CD4-positive, alpha-beta T cell treated with Interleukin-4 for 1 hour (primary cell): ENCODE results near the gene LYZL4.

Experiments
- DNase-seq, 2 donors: peaks; one replicate each; pipeline ENCODE4 v3.0.0-alpha.2; 2020 to 2022

LYZL4 gene

DNA sequence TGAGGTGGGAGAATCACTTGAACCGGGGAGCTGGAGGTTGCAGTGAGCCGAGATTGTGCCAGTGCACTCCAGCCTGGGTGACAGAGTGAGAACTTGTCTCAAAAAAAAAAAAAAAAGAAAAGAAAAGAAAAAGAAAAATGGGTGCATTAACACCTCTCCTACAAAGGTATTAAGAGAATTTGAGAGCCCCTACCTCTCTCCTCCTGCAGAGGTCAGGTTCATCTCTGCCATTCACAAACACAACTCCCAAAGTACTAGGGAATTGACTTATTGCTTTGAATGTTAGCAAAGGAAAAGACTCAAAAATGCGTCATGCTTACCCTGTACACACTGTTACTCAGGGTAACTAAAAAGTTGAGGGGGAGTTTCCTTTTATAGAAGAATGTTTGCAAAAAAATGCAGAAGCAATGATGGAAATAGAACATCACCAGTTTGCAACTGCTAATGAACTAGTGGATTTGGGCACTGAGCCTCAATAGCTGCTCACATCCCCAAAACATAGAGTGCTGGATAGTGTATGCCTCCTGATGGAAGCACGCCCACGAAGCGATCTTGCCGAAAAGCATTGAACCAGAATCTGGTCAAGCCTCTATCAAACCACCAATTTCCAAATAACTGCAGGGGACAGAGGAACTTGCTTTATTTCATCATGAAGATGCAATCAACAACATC is 15.5 kb upstream of the LYZL4 start:
- DNase-seq, result no peak

DNA sequence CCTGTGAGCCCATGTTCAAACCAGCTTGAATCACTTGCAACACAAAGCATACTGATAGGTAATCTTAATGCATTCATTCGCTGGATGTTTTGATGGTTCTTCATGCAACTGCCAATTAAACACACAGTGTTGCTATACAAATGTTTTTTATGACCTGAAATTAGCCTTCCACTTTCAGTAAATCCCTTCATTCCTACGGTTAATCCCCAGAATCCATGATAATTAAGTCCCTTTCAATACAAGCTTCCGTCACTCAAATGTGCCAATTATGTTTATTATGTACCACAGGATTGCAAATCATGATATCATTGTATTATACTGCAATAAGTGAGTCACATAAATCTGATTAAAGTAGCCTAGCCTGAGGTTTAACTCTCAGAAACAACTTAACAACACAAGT is 14.5 kb upstream of the LYZL4 start:
- DNase-seq, result no peak

DNA sequence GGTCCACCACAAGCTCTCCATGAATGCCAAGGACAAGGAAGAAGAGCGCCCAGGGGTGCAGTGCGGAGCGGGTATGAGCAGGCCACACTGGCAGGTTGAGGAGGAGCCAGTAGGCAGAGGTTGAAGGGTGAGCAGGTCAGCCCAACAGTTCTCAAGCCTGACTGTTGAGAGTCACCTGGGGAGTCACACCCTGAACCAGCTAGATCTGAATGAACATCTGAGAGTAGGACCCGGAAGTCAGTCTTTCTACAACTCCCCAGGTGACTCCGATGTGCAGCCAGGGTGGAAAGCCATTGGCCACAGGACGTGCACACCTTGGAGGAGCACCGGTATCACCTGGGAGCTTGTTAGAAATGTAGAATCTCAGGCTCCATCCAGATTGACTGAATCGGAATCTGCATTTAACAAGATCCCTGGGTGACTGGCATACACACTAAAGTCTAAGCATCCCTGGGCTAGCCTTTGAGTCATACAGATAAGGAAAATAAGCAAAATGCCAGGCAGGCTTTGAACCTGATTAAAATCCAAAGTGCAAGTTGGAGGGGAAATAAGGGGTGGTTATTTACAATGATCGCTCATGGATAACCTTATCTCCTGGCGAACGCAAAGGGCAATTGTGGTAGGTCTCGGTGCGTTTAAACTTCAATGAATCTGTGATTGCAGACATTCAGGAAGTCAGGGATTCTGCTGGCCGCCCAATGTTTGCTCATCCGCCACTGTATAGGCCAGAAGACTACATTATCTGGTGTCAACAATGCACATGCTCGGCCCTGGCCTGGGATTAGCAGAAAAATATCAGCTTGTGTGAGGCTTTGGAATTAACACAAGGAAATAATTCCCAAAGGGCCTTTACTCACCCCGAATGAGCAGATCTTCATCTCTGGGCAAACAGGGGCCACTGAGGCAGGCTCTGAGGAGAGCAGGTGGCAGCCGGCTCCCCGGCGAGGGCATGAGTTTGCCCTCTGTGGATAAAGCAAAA is 11.7 kb upstream of the LYZL4 start:
- DNase-seq, result no peak

DNA sequence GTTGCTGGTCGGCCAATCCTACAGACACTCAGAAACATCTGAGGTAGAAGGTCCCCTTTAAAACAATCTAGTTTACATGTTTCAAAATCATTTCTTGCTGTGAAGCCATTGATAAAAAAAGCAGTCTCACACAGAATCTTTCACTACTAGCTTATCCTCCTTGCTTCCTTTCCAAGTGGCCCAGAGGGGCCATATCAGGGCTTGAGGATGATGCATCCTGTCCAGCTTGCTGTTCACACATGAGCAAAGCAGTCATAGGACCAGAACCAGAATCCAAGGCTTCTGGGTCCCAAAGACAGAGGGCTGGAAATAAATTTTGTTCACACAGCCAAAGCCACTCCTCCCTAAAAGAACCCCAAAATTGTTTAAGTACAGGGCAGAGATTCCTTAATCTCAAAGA is 9.2 kb upstream of the LYZL4 start:
- DNase-seq, result no peak

DNA sequence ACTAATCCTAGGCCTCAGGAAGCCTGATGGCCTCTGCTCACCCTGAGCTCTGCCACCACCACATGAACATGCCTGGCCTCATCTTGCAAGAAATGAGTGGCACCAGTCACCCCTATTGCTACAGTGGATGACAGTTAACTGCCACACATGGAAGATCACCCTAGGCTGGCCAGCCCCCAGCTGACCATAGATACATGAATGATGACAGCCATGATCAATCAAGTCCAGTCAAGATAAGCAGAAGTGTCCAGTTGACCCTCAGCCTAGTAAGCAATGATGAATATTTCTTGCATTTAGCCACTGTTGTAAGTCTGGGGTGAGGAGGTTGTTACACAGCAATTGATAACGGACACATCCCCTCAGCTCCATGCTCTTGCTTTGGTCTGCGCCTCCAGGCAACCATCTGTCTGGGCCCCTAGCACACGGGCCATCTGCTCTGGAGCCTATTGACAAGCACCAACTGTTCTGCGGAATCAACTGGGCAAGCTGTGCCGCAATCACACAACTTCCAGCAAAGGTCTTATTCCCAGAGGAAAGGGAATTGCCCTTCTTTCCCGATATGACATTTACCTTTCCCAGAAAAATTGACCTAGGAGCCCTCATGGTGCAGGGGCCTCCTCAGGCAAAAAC is 2.2 kb upstream of the LYZL4 start:
- DNase-seq, result no peak

DNA sequence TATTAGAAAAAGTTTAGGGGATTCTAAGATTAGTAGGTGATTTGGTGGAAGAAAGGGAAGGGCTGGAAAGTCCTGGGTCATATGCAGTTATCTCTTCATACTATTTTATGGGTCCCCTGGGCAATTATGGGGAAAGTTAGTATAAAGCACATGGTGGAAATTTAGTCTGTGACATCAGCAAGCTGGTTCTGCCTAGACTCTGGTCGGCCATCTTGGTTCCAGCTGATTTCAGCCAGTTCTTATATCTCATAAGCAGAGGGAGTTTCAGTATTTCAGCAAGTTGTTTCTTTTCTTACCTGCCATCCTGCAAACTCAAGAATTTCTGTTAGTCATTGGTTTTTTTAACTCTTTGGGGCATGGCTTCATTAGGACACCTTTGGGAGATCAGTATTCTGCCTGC is 1.0 kb upstream of the LYZL4 start:
- no peak for DNase-seq

DNA sequence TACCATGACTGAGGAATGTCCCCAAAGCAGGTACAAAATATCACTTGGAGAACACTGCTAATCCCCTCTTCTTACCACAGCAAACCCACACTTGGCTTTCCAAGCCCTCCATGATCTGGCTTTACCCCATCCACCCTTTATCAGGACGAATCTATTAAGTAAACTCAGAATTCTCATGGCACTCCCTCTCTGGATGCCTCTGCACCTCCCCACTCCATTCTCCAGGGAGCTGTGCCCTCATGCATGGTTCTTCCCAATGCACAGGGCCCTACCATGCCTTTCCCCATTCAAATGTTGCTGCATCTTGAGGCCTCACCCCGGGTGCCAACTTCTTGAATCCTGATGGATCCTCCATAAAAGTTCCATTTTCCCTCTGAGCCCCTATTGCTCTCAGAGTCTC is 2.3 kb downstream of the LYZL4 start:
- DNase-seq, result no peak

DNA sequence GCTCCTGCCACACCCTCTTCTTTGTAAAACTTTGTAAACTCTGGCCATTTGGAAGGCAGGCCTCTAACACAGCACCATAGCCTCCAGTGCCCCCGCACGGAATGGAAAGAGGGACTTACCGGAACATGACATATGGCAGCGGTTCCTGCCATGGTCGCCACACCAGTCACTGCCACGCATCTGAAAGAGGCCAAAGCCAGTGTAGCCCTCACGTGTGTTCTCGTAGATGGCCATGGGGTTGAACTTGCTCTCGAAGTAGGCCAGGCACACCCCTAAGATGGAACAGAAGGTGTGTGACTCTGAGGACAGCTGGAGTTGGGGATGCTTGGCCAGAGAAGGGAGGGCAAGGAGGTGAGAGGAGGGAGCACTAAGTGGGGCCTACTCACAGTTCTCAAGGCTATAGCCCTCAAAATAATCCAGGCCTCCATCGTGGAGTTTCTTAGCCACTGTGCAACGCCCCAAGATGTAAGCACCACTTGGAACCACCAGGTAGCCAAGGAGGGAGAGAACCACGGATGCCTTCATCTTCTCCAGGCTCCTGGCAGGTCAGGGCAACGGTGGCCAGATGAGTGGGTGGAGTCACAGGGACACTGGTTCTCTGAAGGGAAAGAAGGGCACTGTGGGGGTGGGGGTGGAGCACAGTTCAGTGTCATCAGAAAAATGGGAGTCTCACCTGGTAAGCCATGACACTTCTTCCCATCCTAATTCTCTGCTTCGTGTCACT is 3.5 kb downstream of the LYZL4 start:
- DNase-seq, result no peak

DNA sequence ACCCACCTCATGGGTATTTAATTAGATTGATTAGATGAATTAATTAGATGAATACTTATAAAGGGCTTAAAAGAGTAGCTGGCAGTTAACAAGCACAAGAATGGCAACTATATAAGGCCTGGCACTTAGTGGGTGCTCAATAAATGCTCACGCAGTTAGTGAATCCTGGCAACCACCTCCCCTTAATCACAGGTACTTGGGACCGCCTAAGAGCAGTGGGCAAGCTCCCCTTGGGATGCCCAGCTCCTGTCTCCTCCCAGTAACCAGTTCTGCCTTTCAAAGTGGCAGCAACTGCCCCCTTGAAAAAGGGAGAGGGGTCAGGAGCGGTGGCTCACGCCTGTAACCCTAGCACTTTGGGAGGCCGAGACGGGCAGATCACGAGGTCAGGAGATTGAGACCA is 4.6 kb downstream of the LYZL4 start:
- no peak for DNase-seq

DNA sequence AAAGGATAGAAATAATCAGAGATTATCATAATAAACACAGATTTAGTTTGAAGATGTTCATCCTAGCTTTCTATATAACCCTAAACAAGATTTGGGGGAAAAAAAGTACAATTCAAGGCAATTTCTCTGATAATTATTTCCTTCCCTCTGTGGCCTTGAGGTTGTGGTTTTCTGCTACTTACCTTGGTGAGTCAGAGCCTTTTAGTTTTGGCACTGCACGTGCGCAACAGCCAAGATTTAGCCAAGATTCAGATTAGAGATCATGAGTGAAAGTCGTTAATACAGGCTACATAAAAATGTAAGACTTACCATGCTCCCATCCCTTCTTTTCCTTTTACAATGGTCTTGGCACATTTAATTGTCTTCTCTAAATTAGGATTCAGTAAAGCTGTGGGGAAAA is 6.7 kb downstream of the LYZL4 start:
- DNase-seq, result no peak

DNA sequence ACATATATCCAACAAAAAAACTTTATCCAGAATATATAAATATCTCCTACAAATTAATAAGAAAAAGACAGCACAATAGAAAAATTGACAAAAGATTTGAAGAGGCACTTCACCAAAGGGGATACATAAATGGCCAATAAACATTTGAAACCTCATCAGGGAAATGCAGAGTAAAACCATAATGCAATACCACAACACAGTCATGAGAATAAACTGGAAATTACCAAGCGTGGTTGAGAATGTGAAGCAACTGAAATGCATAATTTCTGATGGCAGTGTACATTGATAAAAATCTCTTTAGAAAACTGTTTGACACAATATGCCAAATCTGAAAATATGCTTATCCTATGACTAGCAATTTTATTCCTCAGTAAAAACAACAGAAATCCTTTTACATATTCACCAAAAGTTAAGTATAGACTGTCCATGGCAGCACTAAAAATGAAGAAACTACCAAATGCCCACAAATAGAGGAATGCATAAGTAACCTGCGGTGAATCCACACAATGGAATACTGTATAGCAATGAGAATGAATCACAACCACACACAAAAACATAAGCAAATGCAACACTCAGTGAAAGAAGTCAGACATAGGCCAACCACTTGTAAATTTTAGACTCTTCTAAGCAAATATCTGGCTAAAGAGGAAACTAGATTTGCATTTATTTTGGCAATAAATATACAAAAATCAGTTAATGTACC is 7.9 kb downstream of the LYZL4 start:
- no peak for DNase-seq

DNA sequence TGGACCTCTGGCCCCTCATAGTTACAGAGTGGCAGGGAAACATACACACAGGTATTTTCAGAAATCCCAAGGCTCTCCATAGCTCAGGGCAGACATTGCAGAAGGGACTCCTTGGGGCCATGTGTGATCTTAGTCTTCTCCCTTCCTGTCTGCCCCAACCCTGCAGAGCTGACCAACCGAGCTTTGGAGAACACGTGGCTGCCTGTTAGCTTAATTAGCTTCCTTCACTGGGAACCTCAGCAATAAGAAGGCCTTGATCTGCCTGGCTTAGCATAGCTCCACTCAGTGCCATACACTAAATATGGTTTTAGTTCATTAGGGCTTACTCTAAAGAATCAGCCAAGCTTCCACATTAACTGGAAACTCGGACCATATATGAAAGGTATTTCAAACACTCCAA is 12.3 kb downstream of the LYZL4 start:
- no peak for DNase-seq

DNA sequence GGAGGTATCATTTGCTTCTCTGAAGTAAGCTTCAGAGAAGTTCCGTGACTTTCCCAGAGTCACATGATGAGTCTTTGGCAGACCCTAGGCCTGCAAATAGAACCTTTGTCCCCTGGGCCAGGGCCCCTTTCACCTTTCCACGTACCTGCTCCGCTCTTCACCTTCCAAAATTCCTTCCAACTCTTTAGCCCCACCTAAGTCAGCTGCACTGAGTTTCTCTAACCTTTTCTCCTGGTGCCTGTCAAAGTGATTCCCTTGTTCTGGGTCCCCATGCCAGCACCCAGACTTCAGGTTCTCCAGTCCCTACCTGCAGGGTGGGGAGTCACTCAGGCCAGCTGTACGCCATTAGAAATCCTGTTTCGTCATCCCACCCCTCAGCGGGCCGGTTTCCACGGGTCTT is 12.8 kb downstream of the LYZL4 start:
- no peak for DNase-seq

DNA sequence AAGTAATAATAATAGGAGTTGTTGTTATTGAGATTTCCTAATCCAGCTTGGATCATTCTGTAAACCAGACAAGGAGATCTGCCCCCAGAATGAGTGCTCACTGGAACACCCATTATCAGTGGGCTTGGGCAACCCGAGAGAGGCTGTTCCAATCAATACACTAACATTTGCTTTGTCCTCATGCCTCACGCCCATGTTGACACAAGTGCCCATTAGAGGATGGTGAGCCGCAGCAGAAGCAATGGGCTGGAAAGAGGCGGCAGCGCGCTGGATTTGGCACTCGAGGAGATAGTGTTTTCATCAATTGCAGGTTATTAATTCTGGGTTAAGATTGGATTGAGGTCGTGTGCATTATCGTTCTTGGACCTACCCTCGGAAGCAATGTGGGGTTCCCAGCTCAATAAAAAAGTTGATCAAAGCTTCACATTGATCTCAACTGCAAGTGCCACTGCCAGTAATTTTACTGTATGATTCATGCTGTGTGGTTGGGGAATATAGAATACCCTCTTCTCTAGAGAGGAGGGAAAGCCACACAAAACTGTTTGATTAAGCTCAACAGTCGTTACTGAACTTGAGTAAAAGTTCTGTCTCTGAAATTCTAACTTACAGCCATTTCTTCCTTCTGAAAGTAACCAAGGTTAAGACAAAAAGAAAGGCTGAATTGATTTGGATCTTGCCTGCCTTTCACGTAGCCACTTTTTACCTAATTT is 15.7 kb downstream of the LYZL4 start:
- DNase-seq, result no peak

DNA sequence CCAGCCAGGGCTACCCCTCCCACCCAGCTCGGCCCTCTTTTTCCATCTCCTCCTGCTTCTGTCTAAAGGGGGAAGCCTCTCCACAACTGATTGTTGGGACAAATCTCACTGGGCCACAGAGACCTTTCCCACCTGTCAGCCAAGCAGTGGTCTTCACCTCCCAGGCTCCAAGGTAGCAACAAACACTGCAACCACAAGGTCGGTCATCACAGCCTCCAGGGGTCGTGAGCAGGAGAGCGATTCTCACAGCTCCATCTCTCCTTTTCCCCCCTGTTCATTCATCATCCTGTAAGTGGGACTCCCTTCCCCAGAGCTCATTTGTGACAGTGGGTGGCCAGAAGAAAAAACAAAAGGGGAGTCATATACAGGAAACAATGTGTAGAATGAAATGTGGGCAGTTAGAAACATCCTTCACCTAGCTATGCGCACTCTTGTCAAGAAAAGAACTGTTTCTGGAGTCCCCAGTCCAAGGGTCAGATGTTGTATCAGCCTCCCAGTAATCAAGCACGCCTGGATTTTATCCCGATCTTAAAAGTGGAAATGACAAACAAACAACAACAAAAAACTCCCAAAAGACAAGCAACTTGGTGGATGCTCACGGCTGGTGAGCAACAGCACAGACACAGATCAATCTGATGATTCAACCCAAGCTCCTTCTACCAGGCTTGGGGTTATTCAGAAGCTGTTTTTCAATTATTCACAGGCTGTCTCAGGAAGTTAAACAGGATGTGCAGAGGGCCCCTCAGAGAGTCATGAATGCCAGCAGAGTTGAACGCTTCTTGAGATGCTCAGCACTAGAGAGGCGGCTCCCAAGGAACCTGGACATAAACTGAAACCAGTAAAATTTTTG is 22.4 kb downstream of the LYZL4 start:
- peak in 1 of 2 donors; percentile 14 for DNase-seq

DNA sequence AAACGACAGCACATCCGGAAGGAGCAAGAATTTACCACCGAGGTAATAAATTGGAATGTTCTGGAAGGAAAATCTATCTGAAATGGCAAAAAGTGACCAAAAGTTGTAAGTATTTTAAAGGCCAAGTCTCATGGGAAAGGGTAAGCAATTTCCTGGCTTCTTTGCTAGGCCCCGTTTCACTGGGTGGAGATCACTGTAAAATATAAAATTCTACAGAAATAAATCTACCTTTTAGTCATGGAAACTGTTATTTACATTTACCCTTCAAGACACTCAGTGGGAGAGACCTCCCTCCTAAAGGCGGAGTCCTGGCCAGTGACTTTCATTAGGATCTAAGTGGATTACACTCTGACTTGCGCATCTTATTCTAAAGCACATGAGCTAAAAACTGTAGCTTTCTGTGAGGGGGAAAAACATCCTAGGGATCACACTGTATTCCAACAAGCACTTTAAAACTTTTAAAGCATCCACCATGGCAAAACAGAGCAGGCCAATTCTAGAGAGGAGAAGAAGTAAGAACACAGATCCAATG is 28.8 kb downstream of the LYZL4 start:
- DNase-seq, result no peak

DNA sequence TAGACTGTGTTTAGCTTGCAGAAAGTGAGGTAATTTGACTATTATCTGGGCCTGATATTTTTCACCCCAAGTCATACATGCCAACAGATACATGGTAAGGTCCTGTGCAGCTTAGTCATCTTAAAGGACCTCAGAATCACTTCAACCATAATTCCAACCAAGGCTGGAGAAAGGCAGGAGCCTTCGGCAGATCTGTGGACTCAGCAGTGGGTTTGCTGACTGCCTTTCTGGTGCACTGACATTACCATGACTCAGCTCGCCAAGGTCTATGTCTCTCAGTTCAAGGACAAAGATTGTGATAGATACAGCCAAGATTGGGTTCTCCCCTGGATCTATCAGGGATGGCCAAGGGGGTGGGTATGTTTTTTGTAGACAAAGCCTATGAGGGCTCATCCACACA is 32.7 kb downstream of the LYZL4 start:
- DNase-seq, result no peak

DNA sequence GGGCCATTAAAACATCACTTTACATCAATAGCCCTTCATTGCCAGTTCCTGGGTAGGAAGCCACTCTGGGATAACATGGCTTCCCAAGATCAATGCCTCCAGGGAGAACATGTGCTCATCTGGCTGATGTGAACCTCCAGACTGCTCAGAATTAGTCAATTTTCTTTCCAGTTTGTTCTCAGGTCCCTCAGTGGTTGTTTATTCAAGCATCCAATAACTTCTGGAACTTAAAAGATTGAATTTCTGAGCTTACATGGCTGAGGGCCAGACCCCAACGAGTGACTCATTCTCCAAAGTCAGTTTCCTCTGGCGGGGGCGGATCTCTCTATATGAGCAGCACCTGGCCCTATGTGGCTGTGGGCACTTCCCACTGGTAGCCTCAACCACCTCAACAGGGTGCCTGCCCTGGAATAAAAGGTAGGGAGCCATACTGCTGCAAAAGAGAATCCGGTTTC is 34.0 kb downstream of the LYZL4 start:
- no peak for DNase-seq

DNA sequence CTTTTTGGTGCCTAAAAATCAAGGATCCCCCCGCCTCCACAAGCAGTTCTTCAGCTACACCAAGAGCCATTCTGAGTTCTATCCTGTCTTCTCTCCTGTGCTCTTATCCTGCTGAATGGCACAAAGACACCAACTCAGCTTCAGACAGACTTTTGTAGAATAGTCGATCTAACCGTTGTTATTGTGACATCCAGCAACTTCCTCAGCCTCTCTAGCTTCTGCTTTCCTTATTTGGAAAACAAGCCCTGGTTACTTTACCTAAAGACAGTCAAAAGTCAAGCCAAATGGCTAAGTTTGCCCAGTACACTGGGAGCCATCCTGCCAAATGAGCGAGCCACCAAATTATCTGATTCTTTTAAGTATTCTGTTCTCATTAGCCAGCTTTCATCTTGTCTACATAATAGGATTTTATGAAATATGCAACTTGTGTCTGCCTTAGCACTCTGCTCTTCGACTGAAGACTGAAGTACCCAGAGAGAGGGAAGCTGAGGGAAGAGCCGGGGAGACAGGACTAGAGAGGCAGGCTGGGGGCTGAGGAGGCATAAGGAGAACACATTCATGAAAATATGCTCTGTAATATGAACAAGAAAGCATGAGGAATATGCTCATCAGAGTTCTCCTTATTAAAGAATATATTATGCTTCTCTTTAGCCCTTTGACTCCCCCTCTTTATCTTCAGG is 35.1 kb downstream of the LYZL4 start:
- DNase-seq, result no peak

DNA sequence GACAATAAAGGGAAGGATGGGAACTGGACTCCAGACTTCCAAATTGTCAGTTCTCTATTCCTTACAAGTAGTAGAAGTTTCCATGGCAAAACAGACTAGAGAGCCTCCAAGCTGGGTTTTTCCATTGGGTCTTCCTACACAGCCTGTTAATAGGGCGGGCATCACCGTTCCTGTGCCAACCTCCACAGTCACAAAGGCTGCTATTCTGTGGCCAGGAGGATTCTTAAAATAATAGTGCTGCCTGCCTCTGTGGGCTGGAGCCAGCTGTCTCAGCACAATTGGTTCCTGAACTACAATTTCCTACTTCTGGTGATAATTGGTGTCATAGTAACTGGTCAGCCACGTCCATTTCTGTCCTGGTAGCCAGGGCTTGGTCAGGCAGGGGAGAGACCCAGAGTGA is 38.6 kb downstream of the LYZL4 start:
- DNase-seq, result no peak
